MM.1S (cell line): ENCODE data around the gene TTLL9.

Experiments used
- DNase-seq: peaks from one replicate; pipeline ENCODE4 v3.0.0-alpha.2; 2015
- H2AFZ ChIP-seq: fragments of 300-600 bp; sonication (generic); 2 replicates; pipeline ENCODE4 v1.6.0; 2016; ENCODE audit warnings: antibody characterized with exemption, low read length
- H3F3A ChIP-seq: fragments of 300-600 bp; sonication (generic); 2 replicates; pipeline ENCODE4 v1.6.1; 2016; ENCODE audit warnings: mild to moderate bottlenecking, antibody characterized with exemption, low read length, moderate library complexity, mixed read lengths; ENCODE audit not compliant: insufficient read depth
- H3K27ac ChIP-seq: fragments of 300-600 bp; sonication (generic); 2 replicates; pipeline ENCODE4 v1.5.1; 2016; ENCODE audit warnings: mild to moderate bottlenecking, low read length
- H3K27me3 ChIP-seq: fragments of 300-600 bp; sonication (generic); replicated peaks from 2 replicates; pipeline ENCODE4 v1.6.0; 2016; ENCODE audit warnings: low read length; ENCODE audit not compliant: insufficient read depth
- H3K36me3 ChIP-seq: fragments of 300-600 bp; sonication (generic); replicated peaks from 2 replicates; pipeline ENCODE4 v1.6.1; 2016; ENCODE audit warnings: mild to moderate bottlenecking, low read length, mixed read lengths; ENCODE audit not compliant: insufficient read depth
- H3K4me1 ChIP-seq: fragments of 300-600 bp; sonication (generic); 2 replicates; pipeline ENCODE4 v1.6.1; 2016; ENCODE audit warnings: low read length, mixed read lengths
- H3K4me2 ChIP-seq: fragments of 300-600 bp; sonication (generic); 2 replicates; pipeline ENCODE4 v1.6.0; 2016; ENCODE audit warnings: low read depth, low read length
- H3K4me3 ChIP-seq: fragments of 300-600 bp; sonication (generic); 2 replicates; pipeline ENCODE4 v1.5.1; 2016; ENCODE audit warnings: low read length, mixed read lengths
- H3K79me2 ChIP-seq: fragments of 300-600 bp; sonication (generic); 2 replicates; pipeline ENCODE4 v1.6.1; 2016; ENCODE audit warnings: mixed run types, low read length, mixed read lengths
- H3K9ac ChIP-seq: fragments of 300-600 bp; sonication (generic); 2 replicates; pipeline ENCODE4 v1.6.1; 2016; ENCODE audit warnings: low read length, mixed read lengths
- H3K9me2 ChIP-seq: fragments of 300-600 bp; sonication (generic); replicated peaks from 2 replicates; pipeline ENCODE4 v1.6.1; 2016; ENCODE audit warnings: mild to moderate bottlenecking, low read length, mixed read lengths; ENCODE audit not compliant: insufficient read depth
- H3K9me3 ChIP-seq: fragments of 300-600 bp; sonication (generic); replicated peaks from 2 replicates; pipeline ENCODE4 v1.6.1; 2016; ENCODE audit warnings: mild to moderate bottlenecking, low read length, mixed read lengths; ENCODE audit not compliant: insufficient read depth
- H4K20me1 ChIP-seq: fragments of 300-600 bp; sonication (generic); 2 replicates; pipeline ENCODE4 v1.6.1; 2016; ENCODE audit warnings: mild to moderate bottlenecking, low read length, moderate library complexity, mixed read lengths; ENCODE audit not compliant: insufficient read depth
- CTCF ChIP-seq: fragments of 300-600 bp; sonication (generic); IDR thresholded peaks from 2 replicates; pipeline ENCODE4 v1.5.1; 2016; ENCODE audit warnings: antibody characterized with exemption, low read length, mixed read lengths
- EZH2 ChIP-seq: fragments of 300-600 bp; sonication (generic); optimal IDR thresholded peaks from 2 replicates; pipeline ENCODE3; 2017; ENCODE audit warnings: low read depth, mild to moderate bottlenecking, antibody characterized with exemption, low read length, mixed read lengths
- EZH2phosphoT487 ChIP-seq: fragments of 300-600 bp; sonication (generic); IDR thresholded peaks from 2 replicates; pipeline ENCODE4 v1.6.1; 2018; ENCODE audit warnings: antibody characterized with exemption, low read length

TTLL9 gene

GRCh38 chr20:31863296-31864085 is 6.9 kb upstream of the TTLL9 start:
- no peak for DNase-seq
- H3K4me3 ChIP-seq: no peak overlapping the region
- peaks cover 99% of the 10 kb centered on the region for H3K27me3 ChIP-seq
- no peaks in the 10 kb centered on the region for H3K79me2 ChIP-seq
- peaks cover 6% of the 10 kb centered on the region for H3K4me1 ChIP-seq
- no peaks in the 10 kb centered on the region for H3K36me3 ChIP-seq
- H3F3A ChIP-seq: no peaks in the 10 kb centered on the region
- H2AFZ ChIP-seq: no peak overlapping the region
- no peak overlapping the region for H3K9ac ChIP-seq
- H4K20me1 ChIP-seq: no peaks in the 10 kb centered on the region
- no peaks in the 10 kb centered on the region for H3K9me2 ChIP-seq
- H3K27ac ChIP-seq: no peak overlapping the region
- TF ChIP-seq EZH2phosphoT487 (no peak), EZH2 (no peak)
- H3K4me2 ChIP-seq: no peak overlapping the region
- H3K9me3 ChIP-seq: no peaks in the 10 kb centered on the region

GRCh38 chr20:31864521-31865400 is 5.7 kb upstream of the TTLL9 start:
- Histone ChIP-seq H3K9ac (no peak overlapping the region), H3K4me1 (no peaks in the 10 kb centered on the region), H3K36me3 (no peaks in the 10 kb centered on the region), H3K4me2 (no peak overlapping the region), H2AFZ (no peak overlapping the region), H3K4me3 (no peak overlapping the region), H3K9me3 (no peaks in the 10 kb centered on the region), H3K9me2 (no peaks in the 10 kb centered on the region), H3K79me2 (no peaks in the 10 kb centered on the region), H3F3A (no peaks in the 10 kb centered on the region), H3K27ac (no peak overlapping the region), H3K27me3 (peaks cover 99% of the 10 kb centered on the region), H4K20me1 (no peaks in the 10 kb centered on the region)
- TF ChIP-seq CTCF (no peak), EZH2phosphoT487 (no peak), EZH2 (no peak)
- no peak for DNase-seq

- Histone ChIP-seq H3K79me2 (no peaks in the 10 kb centered on the region), H3K9ac (no peak overlapping the region), H2AFZ (no peak overlapping the region), H3K36me3 (no peaks in the 10 kb centered on the region), H3K4me1 (no peaks in the 10 kb centered on the region), H4K20me1 (no peaks in the 10 kb centered on the region), H3K9me3 (no peaks in the 10 kb centered on the region), H3K4me3 (no peak overlapping the region), H3K4me2 (no peak overlapping the region), H3K9me2 (no peaks in the 10 kb centered on the region), H3F3A (no peaks in the 10 kb centered on the region), H3K27ac (no peak overlapping the region), H3K27me3 (peaks cover 99% of the 10 kb centered on the region)
- TF ChIP-seq EZH2phosphoT487 (no peak), CTCF (no peak), EZH2 (no peak)
- DNase-seq: no peak
Measured at GRCh38 chr20:31866221-31866620, 4.2 kb upstream of the TTLL9 start.
